SK-N-SH (cell line): ENCODE measurements around the gene KIF12. TPM values are rescaled to one million over a fixed set of nuclear protein-coding genes. Genes with fewer than 3 reads are reported as not detected.

Experiments
- CTCF ChIA-PET: fragments of 300-600, 350-600 bp; formaldehyde crosslinking; extraction: SDS; loops from one replicate; lab custom pipeline; 2021; lab: Yijun Ruan, JAX
- POLR2A ChIA-PET: fragments of 350-600 bp; sonication (Branson Sonifier 250); formaldehyde crosslinking; extraction: SDS; loops from one replicate; lab custom pipeline; 2020; ENCODE audit warnings: antibody characterized with exemption, inconsistent platforms; lab: Yijun Ruan, JAX
- DNase-seq: peaks from one replicate; pipeline ENCODE4 v3.0.0; 2012
- H2AFZ ChIP-seq: fragments of 200-600 bp; sonication (generic); 2 replicates; pipeline ENCODE4 v1.8.1; 2016; ENCODE audit warnings: antibody characterized with exemption, mild to moderate bottlenecking, low read depth
- H3F3A ChIP-seq: fragments of 200-600 bp; sonication (generic); replicated peaks from 2 replicates; pipeline ENCODE3; 2016; ENCODE audit warnings: antibody characterized with exemption, mild to moderate bottlenecking; ENCODE audit not compliant: insufficient read depth
- H3K27ac ChIP-seq, 2 experiments: fragments of 200-500 bp in 1 of 2; fragments of 200-600 bp in 1 of 2; sonication (Bioruptor generic) in 1 of 2; sonication (generic), shearing (Covaris generic) in 1 of 2; 2 replicates each; pipeline versions ENCODE4 v1.5.1 to v1.6.1; 2014 to 2016; ENCODE audit warnings: low read depth in 2 of 2, inconsistent platforms in 1 of 2, low read length in 1 of 2, mild to moderate bottlenecking in 1 of 2, mixed read lengths in 1 of 2
- H3K27me3 ChIP-seq: fragments of 200-600 bp; sonication (generic), shearing (Covaris generic); 2 replicates; pipeline ENCODE4 v1.6.1; 2016; ENCODE audit warnings: mixed run types; ENCODE audit not compliant: insufficient read depth
- H3K36me3 ChIP-seq, 2 experiments: fragments of 200-500 bp in 1 of 2; fragments of 200-600 bp in 1 of 2; sonication (Bioruptor generic) in 1 of 2; sonication (generic) in 1 of 2; replicated peaks in 1 of 2; 2 replicates each; pipeline versions ENCODE3 to v1.5.1; 2014 to 2016; ENCODE audit warnings: low read length in 1 of 2, mild to moderate bottlenecking in 1 of 2; ENCODE audit not compliant: insufficient read depth in 2 of 2, control insufficient read depth in 1 of 2
- H3K4me1 ChIP-seq, 2 experiments: fragments of 200-500 bp in 1 of 2; fragments of 200-600 bp in 1 of 2; sonication (Bioruptor generic) in 1 of 2; sonication (generic), shearing (Covaris generic) in 1 of 2; 2 replicates each; pipeline versions ENCODE4 v1.5.1 to v1.6.1; 2014 to 2016; ENCODE audit warnings: low read depth in 1 of 2, low read length in 1 of 2, mixed run types in 1 of 2; ENCODE audit not compliant: insufficient read depth in 2 of 2, control insufficient read depth in 1 of 2
- H3K4me2 ChIP-seq: fragments of 200-600 bp; sonication (generic), shearing (Covaris generic); 2 replicates; pipeline ENCODE4 v1.6.1; 2017; ENCODE audit warnings: mixed run types
- H3K4me3 ChIP-seq, 2 experiments: fragments of 200-500 bp in 1 of 2; fragments of 200-600 bp in 1 of 2; sonication (Bioruptor generic) in 1 of 2; sonication (generic), shearing (Covaris generic) in 1 of 2; 2 replicates each; pipeline versions ENCODE4 v1.5.1 to v1.8.1; 2014 to 2016; ENCODE audit warnings: low read depth in 2 of 2, inconsistent platforms in 1 of 2, low read length in 1 of 2, mild to moderate bottlenecking in 1 of 2, mixed read lengths in 1 of 2, moderate library complexity in 1 of 2
- H3K79me2 ChIP-seq: fragments of 200-600 bp; sonication (generic); 2 replicates; pipeline ENCODE4 v1.8.1; 2017; ENCODE audit warnings: mild to moderate bottlenecking; ENCODE audit not compliant: insufficient read depth
- H3K9ac ChIP-seq: fragments of 200-600 bp; sonication (generic); 2 replicates; pipeline ENCODE4 v1.6.1; 2017; ENCODE audit warnings: mixed run types
- H3K9me2 ChIP-seq: fragments of 200-600 bp; sonication (generic); 2 replicates; pipeline ENCODE4 v1.6.1; 2017; ENCODE audit warnings: mixed run types
- H3K9me3 ChIP-seq: fragments of 200-600 bp; sonication (generic); 2 replicates; pipeline ENCODE4 v1.6.1; 2017; ENCODE audit warnings: mixed run types, mild to moderate bottlenecking, moderate library complexity
- H4K20me1 ChIP-seq: fragments of 200-600 bp; sonication (generic); 2 replicates; pipeline ENCODE4 v1.6.1; 2017; ENCODE audit warnings: mild to moderate bottlenecking, mixed run types; ENCODE audit not compliant: insufficient read depth
- ELF1 ChIP-seq: IDR thresholded peaks from 2 replicates; pipeline ENCODE4 v1.4.0; 2012
- FOSL2 ChIP-seq: IDR thresholded peaks from 2 replicates; pipeline ENCODE4 v1.4.0; 2012; ENCODE audit warnings: low read depth, mild to moderate bottlenecking, moderate library complexity, borderline replicate concordance
- GABPA ChIP-seq: IDR thresholded peaks from 2 replicates; pipeline ENCODE4 v1.4.0; 2012; ENCODE audit warnings: low read depth, mild to moderate bottlenecking
- GATA2 ChIP-seq: sonication (generic); formaldehyde crosslinking; IDR thresholded peaks from 2 replicates; pipeline ENCODE4 v1.5.0; 2020; ENCODE audit warnings: mild to moderate bottlenecking, missing genetic modification reagents
- MXI1 ChIP-seq: IDR thresholded peaks from 2 replicates; pipeline ENCODE4 v1.6.1; 2012; ENCODE audit warnings: mild to moderate bottlenecking, low read depth, low read length, improper control_type of control experiment
- NFIC ChIP-seq: IDR thresholded peaks from 2 replicates; pipeline ENCODE4 v1.4.0; 2012; ENCODE audit warnings: borderline replicate concordance
- NRF1 ChIP-seq: IDR thresholded peaks from 2 replicates; pipeline ENCODE4 v1.6.1; 2012; ENCODE audit warnings: low read depth, mild to moderate bottlenecking, low read length
- POLR2AphosphoS5 ChIP-seq: IDR thresholded peaks from 2 replicates; pipeline ENCODE4 v1.6.1; 2012; ENCODE audit warnings: low read depth, low read length
- RAD21 ChIP-seq: IDR thresholded peaks from 2 replicates; pipeline ENCODE4 v1.6.1; 2012; ENCODE audit warnings: mild to moderate bottlenecking, low read length
- RFX5 ChIP-seq: IDR thresholded peaks from 2 replicates; pipeline ENCODE4 v1.6.1; 2012; ENCODE audit warnings: mild to moderate bottlenecking, improper control_type of control experiment, low read length
- RXRA ChIP-seq: IDR thresholded peaks from 2 replicates; pipeline ENCODE4 v1.4.0; 2012; ENCODE audit warnings: low read depth, mild to moderate bottlenecking, borderline replicate concordance
- TAF1 ChIP-seq: IDR thresholded peaks from 2 replicates; pipeline ENCODE4 v1.6.1; 2012; ENCODE audit warnings: low read depth, mild to moderate bottlenecking, low read length, moderate library complexity, borderline replicate concordance
- TEAD4 ChIP-seq: IDR thresholded peaks from 2 replicates; pipeline ENCODE4 v1.4.0; 2012; ENCODE audit warnings: mild to moderate bottlenecking, borderline replicate concordance; ENCODE audit not compliant: insufficient read depth
- polyA plus RNA-seq, 3 experiments: library from polyadenylated mRNA; depleted of rRNA; stranded (reverse); fragments of >200 nt; gene quantifications; 2 replicates each; pipeline ENCODE4 v1.2.3, GENCODE V29; 2012
- TF ChIP-seq, protein P1 (sequence below): IDR thresholded peaks from 2 replicates; pipeline ENCODE4 v1.6.1; 2012; ENCODE audit warnings: mild to moderate bottlenecking, low read depth, low read length, moderate library complexity
- TF ChIP-seq, protein P2 (sequence below): fragments of 150-350 bp; IDR thresholded peaks from 2 replicates; pipeline ENCODE4 v1.6.1; 2017; ENCODE audit warnings: antibody characterized with exemption, low read length, low read depth, borderline replicate concordance
- TF ChIP-seq, protein P3 (sequence below): fragments of 200-600 bp; sonication (generic); IDR thresholded peaks from 2 replicates; pipeline ENCODE4 v1.6.1; 2017; ENCODE audit warnings: antibody characterized with exemption, mild to moderate bottlenecking, moderate library complexity
- TF ChIP-seq, protein P4 (sequence below): IDR thresholded peaks from 2 replicates; pipeline ENCODE4; 2012
- TF ChIP-seq, protein P5 (sequence below): IDR thresholded peaks from 2 replicates; pipeline ENCODE4 v1.4.0; 2012; ENCODE audit warnings: low read depth

KIF12 gene
- polyA plus RNA-seq, 1 of the 3 experiments (the other 2 are of a cell fraction): 0.35 TPM

DNA sequence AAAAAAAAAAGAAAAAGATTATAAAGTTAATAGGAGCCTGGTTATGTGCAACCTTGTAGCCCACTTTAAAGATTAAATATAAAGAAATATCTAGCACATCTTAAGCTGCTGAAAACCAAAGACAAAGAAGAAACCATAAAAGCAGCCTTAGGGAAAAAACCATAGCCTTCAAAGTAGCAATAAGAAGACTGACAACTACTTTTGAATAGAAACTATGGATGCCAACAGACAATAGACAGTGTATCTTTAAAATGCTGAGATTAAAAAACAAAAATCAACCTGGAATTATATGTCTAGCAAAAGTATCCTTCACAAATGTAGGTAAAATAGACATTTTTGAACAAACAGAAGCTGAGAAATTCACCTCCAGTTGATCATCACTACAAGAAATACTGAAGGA, 3.4 kb upstream of the KIF12 start:
- H4K20me1 ChIP-seq: no peaks in the 10 kb centered on the region
- no peak overlapping the region for H3K27ac ChIP-seq
- CTCF ChIA-PET: interaction anchor here (1.2 to 4.8 kb wide), 3 partner anchors 16 to 169 kb away, joined by 3 to 33 read pairs (median 7); no protein-coding TSS in a partner anchor
- peaks cover 8% of the 10 kb centered on the region; the same call in 1 of the 2 replicates for H3K27me3 ChIP-seq
- H3K9me2 ChIP-seq: no peaks in the 10 kb centered on the region
- TF ChIP-seq, protein P1, sequence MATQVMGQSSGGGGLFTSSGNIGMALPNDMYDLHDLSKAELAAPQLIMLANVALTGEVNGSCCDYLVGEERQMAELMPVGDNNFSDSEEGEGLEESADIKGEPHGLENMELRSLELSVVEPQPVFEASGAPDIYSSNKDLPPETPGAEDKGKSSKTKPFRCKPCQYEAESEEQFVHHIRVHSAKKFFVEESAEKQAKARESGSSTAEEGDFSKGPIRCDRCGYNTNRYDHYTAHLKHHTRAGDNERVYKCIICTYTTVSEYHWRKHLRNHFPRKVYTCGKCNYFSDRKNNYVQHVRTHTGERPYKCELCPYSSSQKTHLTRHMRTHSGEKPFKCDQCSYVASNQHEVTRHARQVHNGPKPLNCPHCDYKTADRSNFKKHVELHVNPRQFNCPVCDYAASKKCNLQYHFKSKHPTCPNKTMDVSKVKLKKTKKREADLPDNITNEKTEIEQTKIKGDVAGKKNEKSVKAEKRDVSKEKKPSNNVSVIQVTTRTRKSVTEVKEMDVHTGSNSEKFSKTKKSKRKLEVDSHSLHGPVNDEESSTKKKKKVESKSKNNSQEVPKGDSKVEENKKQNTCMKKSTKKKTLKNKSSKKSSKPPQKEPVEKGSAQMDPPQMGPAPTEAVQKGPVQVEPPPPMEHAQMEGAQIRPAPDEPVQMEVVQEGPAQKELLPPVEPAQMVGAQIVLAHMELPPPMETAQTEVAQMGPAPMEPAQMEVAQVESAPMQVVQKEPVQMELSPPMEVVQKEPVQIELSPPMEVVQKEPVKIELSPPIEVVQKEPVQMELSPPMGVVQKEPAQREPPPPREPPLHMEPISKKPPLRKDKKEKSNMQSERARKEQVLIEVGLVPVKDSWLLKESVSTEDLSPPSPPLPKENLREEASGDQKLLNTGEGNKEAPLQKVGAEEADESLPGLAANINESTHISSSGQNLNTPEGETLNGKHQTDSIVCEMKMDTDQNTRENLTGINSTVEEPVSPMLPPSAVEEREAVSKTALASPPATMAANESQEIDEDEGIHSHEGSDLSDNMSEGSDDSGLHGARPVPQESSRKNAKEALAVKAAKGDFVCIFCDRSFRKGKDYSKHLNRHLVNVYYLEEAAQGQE: no peak
- TF ChIP-seq GABPA (no peak), GATA2 (CRISPR knock-in tag) (no peak), NFIC (no peak), POLR2AphosphoS5 (no peak), MXI1 (no peak), TEAD4 (no peak), NRF1 (no peak), TAF1 (no peak), ELF1 (no peak), RXRA (no peak), FOSL2 (no peak), RFX5 (no peak), RAD21 (no peak)
- TF ChIP-seq, protein P2, sequence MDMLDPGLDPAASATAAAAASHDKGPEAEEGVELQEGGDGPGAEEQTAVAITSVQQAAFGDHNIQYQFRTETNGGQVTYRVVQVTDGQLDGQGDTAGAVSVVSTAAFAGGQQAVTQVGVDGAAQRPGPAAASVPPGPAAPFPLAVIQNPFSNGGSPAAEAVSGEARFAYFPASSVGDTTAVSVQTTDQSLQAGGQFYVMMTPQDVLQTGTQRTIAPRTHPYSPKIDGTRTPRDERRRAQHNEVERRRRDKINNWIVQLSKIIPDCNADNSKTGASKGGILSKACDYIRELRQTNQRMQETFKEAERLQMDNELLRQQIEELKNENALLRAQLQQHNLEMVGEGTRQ: no peak
- TF ChIP-seq, protein P3, sequence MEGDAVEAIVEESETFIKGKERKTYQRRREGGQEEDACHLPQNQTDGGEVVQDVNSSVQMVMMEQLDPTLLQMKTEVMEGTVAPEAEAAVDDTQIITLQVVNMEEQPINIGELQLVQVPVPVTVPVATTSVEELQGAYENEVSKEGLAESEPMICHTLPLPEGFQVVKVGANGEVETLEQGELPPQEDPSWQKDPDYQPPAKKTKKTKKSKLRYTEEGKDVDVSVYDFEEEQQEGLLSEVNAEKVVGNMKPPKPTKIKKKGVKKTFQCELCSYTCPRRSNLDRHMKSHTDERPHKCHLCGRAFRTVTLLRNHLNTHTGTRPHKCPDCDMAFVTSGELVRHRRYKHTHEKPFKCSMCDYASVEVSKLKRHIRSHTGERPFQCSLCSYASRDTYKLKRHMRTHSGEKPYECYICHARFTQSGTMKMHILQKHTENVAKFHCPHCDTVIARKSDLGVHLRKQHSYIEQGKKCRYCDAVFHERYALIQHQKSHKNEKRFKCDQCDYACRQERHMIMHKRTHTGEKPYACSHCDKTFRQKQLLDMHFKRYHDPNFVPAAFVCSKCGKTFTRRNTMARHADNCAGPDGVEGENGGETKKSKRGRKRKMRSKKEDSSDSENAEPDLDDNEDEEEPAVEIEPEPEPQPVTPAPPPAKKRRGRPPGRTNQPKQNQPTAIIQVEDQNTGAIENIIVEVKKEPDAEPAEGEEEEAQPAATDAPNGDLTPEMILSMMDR: no peak
- TF ChIP-seq, protein P4, sequence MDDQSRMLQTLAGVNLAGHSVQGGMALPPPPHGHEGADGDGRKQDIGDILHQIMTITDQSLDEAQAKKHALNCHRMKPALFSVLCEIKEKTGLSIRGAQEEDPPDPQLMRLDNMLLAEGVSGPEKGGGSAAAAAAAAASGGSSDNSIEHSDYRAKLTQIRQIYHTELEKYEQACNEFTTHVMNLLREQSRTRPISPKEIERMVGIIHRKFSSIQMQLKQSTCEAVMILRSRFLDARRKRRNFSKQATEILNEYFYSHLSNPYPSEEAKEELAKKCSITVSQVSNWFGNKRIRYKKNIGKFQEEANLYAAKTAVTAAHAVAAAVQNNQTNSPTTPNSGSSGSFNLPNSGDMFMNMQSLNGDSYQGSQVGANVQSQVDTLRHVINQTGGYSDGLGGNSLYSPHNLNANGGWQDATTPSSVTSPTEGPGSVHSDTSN: no peak
- TF ChIP-seq, protein P5, sequence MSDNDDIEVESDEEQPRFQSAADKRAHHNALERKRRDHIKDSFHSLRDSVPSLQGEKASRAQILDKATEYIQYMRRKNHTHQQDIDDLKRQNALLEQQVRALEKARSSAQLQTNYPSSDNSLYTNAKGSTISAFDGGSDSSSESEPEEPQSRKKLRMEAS: no peak
- no peak for DNase-seq
- H2AFZ ChIP-seq: no peak overlapping the region
- H3F3A ChIP-seq: peaks cover 22% of the 10 kb centered on the region
- peaks cover 0 to 3% of the 10 kb centered on the region in 2 experiments for H3K36me3 ChIP-seq
- H3K4me2 ChIP-seq: no peak overlapping the region
- H3K9ac ChIP-seq: no peak overlapping the region
- peaks cover 0 to 9% of the 10 kb centered on the region in 2 experiments; a peak in 1 of 4 replicates for H3K4me1 ChIP-seq
- H3K4me3 ChIP-seq: no peak overlapping the region
- POLR2A ChIA-PET: no interaction called here
- no peaks in the 10 kb centered on the region for H3K79me2 ChIP-seq
- H3K9me3 ChIP-seq: peaks cover 17% of the 10 kb centered on the region; the same call in 1 of the 2 replicates
